ENCODE measurements around the gene RCCD1.
"Not testable (repeated sequence)": the region's sequence is repeated elsewhere in the genome, so short reads cannot be mapped to it uniquely, and the experiment has no call there.

The RCCD1 gene, protein sequence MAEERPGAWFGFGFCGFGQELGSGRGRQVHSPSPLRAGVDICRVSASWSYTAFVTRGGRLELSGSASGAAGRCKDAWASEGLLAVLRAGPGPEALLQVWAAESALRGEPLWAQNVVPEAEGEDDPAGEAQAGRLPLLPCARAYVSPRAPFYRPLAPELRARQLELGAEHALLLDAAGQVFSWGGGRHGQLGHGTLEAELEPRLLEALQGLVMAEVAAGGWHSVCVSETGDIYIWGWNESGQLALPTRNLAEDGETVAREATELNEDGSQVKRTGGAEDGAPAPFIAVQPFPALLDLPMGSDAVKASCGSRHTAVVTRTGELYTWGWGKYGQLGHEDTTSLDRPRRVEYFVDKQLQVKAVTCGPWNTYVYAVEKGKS
- 16.5 reads per million, percentile 42 among the genes with 10 or more reads in this experiment for total RNA-seq

DNA sequence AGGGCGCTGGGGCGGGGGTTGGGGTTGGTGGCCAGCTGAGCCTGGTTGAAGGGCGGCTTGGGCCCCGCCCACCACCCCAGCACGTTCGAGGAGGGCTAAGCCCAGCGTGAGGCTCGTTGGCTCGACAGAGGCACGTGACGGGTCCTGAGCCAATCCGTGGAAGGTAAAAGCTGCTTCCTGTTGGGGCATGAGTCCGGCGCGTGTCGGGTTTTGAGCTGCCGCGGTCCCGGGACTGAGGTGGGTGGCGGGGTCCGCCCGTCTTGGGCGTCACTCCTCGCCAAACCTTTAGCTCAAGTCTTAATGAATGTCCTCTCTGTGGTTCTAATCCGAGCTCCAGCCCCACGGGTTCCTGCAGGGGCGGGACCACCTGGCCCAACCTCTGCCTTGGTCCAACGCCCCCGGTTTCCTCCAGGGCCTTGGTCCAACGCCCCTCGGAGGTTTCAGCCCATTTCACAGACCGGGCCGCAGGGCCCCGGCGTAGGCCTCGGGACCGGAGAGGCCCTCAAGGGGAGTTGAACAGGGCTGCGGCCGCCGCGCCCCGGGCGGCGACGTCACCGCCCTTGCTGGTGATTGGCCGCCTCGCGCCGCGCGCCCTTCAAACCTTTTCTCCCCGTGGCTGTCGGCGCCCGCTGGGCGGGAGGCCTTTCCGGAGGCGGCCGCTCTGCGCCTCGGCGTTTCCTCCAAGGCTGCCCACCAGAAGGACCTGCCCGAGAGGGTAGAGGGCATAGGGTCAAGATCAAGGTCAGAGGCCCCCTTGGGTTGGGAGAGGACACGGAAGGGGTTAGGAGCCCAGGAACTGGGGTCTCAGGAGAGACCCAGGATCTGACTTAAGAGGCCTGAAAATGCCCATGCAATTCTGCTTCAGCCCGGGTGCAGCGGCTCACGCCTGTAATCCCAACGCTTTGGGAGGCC, at the start of gene RCCD1:
Gene RCCD1 (plus strand): TSS at position 173 of the 912 bp plus-strand sequence. CDS start 1,851 bp downstream, outside the sequence.
- DNase-seq: peak; percentile 87

DNA sequence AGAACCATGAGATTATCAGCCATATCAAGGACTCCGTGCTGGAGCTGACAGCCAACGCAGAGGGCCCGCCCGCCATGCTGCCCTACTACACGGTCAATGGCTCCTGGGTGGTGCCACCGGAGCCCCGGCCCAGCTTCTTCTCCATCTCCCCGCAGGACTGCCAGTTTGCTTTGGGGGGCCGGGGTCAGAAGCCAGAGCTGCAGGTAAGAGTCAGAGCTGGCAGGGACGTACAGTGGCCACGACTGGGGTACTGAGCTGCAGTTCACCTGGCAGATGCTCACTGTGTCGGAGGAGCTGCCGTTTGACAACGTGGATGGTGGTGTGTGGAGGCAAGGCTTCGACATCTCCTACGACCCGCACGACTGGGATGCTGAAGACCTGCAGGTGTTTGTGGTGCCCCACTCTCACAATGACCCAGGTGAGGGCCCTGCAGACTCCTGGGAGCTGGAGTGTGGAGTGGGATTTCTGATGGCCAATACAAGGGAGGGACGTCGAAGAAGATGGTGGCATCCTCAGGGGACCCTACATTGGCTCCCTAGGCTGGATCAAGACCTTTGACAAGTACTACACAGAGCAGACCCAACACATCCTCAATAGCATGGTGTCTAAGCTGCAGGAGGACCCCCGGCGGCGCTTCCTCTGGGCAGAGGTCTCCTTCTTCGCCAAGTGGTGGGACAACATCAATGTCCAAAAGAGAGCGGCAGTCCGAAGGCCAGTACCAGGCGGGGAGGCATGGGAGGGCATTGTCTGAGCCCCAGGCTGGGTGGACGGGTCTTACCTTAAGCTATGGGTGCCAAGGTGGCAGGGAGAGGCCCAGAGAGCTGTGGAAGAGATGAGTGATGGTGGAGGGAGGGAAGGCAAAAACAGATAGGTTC, 49.1 kb upstream of the RCCD1 start:
- DNase-seq: no peak

DNA sequence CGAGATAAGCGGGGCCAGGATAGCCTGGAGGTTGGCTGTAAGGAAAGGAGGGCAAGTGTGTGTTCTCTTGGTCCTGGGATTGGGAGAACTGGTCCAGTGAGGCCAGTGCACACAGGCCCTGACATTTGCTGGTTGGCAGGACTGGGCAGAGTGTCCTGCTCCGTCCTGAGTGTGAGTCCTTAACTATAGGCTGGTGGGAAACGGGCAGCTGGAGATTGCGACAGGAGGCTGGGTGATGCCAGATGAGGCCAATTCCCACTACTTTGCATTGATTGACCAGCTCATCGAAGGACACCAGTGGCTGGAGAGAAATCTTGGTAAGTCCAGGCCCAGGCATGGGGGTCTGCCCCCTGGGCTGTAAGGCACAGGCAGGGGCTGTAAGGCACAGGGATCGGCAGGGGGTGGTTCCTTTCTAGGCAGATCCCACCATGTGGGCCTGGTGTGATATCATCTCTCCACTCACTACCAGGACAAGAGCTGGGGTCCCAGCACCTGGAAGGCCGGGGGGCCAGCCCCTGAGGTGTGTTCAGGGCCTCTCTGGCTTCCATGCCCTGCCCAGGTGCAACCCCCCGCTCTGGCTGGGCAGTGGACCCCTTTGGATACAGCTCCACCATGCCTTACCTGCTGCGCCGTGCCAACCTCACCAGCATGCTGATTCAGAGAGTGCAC, 48.4 kb upstream of the RCCD1 start:
- no peak for DNase-seq

DNA sequence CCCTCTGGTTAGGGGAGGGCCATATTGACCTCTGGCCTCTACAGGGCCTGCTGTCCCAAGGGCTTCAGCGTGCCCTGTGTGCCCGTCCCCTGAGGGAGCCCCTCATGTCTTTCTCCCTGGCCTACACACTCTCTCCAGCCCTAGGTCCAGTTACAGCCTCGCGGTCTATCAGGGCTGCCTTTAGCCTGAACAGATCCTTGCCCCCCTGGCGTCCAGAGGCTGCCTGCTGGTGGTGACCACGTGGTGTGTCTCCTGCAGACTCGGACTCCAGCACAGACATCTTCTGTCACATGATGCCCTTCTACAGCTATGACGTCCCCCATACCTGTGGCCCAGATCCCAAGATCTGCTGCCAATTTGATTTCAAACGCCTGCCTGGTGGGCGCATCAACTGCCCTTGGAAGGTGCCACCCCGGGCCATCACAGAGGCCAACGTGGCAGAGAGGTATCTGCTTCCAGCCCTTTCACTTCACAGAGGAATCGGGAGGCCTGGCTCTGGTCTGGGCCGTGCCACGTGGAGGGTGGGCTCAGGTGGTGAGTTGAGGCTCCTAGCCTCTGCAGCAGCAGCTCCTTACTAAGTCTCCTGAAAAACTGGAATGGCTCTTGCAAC, 47.5 kb upstream of the RCCD1 start:
- DNase-seq: no peak

DNA sequence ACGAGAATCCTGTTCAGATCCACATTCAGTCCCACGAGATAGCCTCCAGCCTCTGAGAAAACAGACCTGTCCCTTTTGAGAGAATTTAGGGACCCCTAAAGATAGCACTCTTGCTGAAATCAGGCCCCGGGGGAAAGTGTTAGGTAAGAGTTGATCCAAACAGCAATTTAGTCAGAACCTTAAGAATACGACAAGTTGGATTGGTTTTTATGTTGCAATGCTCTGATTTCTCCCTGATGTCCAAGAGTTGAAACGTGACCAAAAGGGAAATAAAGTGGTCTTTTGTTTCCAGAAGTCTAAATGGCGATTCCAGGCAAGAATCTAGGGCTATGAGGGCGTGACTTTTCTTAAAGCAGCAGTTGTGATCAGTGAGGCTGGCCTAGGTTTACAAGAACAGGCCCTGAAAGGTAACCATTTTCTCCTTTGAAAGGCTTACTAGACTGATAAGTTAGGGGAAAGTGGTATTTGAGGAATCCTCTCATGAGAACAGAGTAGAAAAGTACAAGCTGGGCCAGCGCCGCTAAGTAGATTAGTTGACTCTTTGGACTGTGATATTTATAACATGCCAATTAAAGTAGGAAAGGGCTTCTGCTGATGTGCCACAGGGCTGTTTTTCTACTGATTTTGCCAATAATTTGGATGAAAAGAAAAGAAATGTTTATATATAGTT, 46.7 kb upstream of the RCCD1 start:
- DNase-seq: no peak

DNA sequence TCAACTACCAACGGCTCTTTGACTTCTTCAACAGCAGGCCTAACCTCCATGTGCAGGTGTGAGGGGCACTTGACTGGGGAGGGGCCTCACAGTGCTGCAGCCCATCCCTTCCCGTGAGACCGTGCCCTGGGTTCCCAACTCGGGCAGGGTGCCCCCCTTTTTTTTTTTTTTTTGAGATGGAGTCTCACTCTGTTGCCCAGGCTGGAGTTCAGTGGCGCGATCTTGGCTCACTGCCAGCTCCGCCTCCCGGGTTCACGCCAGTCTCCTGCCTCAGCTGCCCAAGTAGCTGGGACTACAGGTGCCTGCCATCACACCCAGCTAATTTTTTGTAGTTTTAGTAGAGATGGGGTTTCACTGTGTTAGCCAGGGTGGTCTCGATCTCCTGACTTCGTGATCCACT, 45.2 kb upstream of the RCCD1 start:
- DNase-seq: not testable (repeated sequence)

DNA sequence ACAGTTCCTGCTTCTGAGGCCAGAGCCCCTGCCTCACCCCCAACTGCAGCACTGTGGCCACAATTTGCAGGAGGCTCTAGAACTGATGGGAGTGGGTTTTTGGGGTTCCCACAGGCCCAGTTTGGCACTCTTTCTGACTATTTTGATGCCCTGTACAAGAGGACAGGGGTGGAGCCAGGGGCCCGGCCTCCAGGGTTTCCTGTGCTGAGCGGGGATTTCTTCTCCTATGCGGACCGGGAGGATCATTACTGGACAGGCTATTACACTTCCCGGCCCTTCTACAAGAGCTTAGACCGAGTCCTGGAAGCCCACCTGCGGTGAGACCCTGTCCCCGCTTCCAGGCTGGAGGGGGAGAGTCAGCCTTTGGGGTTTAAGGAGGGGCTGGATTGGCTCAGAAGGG, 44.7 kb upstream of the RCCD1 start:
- no peak for DNase-seq

DNA sequence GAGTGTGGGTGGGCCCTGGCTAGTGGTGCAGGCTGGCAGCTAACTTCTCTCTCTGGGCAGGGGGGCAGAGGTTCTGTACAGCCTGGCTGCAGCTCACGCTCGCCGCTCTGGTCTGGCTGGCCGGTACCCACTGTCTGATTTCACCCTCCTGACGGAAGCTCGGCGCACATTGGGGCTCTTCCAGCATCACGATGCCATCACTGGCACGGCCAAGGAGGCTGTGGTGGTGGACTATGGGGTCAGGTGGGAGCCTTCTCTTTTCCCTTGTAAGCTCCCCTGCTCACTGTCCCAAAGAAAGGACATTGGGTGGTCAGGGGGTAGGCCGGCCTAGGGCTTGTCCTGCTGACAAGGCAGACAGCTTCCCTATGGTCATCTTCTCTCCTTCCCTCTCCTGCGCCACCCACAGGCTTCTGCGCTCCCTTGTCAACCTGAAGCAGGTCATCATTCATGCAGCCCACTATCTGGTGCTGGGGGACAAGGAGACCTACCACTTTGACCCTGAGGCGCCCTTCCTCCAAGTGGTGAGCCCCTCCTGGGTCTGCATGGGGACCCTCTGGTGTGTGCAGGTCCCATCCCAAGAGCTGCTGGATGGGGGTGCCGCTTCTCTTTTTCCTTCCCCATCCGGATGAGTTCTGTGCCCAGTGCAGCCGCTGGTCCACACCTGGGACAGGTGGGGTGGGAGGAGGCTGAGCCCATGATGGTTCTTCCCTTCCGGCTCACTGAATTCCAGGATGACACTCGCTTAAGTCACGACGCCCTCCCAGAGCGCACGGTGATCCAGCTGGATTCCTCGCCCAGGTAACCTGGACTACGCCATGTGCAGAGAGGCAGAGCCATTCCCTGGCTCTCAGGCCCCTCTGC, 44.0 kb upstream of the RCCD1 start:
- DNase-seq: no peak

DNA sequence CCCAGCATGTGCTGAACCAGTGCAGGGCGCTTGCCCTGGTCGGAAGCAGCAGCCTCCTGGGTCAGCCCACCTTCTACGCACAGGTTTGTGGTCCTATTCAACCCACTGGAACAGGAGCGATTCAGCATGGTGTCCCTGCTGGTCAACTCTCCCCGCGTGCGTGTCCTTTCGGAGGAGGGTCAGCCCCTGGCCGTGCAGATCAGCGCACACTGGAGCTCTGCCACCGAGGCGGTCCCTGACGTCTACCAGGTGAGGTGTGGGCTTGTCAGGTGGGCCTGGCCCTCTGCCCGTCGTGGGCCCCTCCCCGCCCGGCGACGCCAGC, 43.4 kb upstream of the RCCD1 start:
- no peak for DNase-seq

DNA sequence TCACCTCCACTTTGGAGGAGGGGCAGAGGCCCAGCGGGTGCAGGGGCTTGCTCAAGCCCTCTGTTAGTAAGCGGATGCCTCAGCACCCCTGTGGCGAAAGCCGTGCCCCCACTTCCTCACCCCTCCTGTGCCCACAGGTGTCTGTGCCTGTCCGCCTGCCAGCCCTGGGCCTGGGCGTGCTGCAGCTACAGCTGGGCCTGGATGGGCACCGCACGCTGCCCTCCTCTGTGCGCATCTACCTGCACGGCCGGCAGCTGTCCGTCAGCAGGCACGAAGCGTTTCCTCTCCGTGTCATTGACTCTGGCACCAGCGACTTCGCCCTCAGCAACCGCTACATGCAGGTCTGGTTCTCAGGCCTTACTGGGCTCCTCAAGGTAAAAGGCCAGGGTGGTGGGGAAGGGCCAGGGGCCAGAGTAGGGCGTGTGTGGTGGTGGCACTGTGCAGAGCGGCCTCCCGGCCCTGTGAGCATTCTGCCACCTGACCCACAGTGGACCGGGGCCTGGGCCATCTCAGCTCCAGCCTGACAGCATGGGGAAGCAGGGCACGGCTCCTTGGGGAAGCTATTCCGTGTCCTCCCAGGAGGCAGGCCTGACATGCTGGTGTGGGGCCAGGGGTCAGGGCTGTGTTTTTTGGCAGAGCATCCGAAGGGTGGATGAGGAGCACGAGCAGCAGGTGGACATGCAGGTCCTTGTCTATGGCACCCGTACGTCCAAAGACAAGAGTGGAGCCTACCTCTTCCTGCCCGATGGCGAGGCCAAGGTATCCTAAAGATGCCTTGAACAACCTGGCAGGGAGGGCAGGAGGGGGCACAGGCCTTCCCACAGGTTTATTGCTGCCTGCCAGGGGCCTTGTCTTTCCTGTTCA, 42.5 kb upstream of the RCCD1 start:
- no peak for DNase-seq

DNA sequence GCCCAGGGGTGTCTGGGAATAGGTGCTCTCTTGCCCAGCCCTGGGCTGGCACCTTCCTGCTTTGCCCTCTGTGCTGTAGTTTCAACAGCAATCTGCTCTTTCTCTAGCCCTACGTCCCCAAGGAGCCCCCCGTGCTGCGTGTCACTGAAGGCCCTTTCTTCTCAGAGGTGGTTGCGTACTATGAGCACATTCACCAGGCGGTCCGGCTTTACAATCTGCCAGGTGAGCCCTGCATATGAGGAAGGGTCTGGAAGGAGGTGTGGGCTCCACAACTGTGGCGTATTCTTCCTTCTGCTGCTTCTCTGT, 42.0 kb upstream of the RCCD1 start:
- DNase-seq: no peak

DNA sequence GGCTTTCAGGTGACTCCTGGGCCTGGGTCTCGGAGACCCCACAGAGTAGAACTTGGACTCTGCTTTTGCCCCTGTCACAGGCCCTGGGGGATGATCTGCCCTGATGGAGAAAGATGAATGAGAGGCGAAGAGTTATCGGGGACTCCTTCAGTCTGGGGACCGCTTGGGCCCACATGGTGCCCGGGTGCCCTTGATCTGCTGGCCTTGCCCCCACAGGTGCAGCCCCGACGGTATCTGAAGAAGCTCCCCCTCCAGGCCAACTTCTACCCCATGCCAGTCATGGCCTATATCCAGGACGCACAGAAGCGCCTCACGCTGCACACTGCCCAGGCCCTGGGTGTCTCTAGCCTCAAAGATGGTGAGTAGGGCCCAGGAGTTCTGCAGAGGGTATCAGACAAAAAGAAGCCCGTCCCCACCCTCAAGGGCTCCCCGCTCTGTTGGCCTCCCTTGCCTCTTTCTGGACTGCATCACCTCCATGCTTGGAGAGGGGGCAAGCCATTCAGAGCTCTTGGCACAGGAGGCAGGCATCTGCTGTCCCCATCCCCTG, 41.2 kb upstream of the RCCD1 start:
- DNase-seq: no peak

DNA sequence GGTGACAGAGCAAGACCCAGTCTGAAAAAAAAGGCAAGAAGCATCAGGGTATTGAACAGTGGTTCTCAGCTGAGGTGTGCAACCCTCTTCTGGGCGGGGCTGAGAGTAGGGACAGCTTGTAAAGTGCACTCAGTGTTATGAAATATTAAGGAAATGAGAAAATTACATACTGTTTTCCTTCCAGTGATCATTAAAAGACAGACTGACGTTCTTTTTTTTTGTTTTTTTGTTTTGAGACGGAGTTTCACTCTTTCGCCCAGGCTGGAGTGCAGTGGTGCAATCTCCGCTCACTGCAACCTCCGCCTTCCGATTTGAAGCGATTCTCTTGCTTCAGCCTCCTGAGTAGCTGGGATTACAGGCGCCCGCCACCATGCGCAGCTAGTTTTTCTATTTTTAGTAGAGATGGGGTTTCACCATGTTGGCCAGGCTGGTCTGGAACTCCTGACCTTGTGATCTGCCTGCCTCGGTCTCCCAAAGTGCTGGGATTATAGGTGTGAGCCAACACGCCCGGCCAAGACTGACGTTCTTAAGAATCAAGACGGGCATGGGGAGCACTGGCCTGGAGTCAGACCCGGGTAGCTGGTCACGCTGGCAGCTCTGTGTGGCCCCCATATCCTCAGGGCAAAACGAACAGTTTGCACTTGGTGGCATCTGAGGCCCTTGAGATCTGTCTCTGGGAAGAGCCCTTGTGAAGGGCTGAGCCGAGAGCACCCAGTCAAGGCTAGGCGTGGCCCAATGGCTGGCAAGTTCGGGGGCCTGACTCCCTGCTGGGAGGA, 40.2 kb upstream of the RCCD1 start:
- no peak for DNase-seq

DNA sequence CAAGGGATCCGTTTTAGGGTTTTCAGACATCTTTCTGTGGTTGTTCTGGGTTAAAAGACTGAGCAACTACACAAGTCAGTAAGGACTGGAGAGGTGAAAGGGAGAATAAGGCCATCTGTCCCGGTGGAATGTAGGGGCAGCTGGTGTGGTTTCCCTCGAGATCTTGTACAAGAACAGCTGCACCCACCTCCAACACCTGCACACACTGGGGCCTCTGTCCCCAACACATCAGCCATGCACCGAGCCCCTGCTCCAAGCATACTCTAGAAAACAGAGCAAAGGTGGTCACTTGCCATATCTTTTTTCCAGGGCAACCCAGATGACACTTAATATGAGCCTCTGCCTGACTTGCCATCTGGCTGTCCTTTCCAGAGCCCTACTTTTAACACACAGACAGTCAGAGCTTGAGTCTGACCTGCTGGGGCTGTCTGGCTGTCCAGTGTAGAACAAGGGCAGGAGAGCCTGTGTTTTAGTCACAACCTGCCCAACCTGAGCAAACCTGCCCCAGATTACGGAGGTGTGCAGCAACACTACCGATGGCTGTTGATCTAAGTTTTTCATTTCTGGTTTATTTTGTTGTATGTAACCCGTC, 39.4 kb upstream of the RCCD1 start:
- DNase-seq: no peak

DNA sequence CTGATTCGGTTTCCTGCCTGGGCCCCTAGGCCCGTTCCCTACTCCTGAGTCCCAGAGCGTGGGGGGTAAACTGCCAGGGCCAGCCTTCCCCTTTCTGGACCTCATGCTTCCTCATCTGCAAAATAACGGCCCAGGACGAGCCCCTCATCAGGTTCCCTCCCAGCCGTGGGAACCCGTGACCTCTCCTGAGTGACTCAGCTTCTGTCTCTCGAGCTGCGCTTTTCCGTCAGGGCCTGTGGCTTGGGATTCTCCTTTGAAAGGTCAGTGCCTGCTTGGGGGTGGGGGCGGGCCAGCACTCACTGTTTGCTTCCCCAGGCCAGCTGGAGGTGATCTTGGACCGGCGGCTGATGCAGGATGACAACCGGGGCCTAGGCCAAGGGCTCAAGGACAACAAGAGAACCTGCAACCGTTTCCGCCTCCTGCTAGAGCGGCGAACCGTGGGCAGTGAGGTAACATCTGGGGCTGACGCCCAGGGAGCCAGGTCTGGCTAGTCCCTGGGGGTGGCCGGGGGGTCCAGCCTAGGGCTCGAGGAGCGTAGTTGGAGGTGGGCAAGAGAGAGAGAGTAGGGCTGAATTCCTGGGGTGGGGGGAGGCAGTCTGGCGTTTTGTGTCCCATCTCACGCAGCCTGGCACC, 38.8 kb upstream of the RCCD1 start:
- DNase-seq: no peak

DNA sequence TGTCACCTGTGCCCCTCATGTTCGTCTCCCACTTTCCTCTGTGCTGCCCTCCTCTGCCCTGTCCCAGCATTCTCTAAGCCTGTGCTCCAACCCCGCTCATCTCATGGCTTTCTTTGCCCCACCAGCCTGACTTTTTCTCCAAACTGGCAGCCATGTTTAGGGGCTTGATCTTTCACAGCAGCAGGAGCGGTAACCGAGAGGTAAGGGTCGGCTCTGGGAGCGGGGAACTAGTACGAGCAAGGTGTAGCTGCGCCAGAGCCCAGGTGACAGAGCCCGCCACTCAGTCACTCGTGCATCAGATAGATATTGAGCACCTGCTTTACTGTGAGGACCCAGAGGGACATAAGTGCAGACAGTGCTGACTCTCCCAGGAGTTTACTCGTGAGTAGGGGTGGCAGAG, 38.2 kb upstream of the RCCD1 start:
- DNase-seq: no peak

DNA sequence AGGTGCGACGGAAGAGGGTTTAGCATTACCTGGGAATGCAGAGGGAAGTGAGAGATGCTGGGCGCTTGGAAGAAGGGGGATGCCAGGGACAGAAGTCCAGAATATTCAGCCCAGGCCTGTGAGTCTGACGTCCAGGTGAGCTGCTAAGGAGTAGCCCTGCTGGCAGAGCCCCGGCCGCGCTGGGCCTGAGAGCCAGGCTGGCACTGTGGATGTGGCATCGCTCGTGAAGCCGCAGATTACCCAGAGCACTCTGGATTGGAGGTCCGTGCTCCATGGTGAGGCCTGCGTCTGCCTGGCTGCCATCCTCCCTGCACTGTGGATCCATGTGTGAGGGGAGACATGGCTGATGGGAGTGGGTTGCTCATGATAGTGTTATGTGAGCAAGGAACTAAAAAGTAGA, 37.1 kb upstream of the RCCD1 start:
- DNase-seq: no peak

All from effector CD4-positive, alpha-beta T cell (primary cell).